DMS53 (cell line): ENCODE data around the gene FHL1.
"Not testable (repeated sequence)": the region's sequence is repeated elsewhere in the genome, so short reads cannot be mapped to it uniquely, and the experiment has no call there.

Experiments used
- DNase-seq: peaks from one replicate; lab custom pipeline; 2025; lab: John Stamatoyannopoulos, UW

The FHL1 gene

GRCh38 chrX:136147315-136147901, at the start of gene FHL1:
Gene FHL1, plus strand, starts transcription at chrX:136147533.
- DNase-seq, result peak; percentile 54

DNA sequence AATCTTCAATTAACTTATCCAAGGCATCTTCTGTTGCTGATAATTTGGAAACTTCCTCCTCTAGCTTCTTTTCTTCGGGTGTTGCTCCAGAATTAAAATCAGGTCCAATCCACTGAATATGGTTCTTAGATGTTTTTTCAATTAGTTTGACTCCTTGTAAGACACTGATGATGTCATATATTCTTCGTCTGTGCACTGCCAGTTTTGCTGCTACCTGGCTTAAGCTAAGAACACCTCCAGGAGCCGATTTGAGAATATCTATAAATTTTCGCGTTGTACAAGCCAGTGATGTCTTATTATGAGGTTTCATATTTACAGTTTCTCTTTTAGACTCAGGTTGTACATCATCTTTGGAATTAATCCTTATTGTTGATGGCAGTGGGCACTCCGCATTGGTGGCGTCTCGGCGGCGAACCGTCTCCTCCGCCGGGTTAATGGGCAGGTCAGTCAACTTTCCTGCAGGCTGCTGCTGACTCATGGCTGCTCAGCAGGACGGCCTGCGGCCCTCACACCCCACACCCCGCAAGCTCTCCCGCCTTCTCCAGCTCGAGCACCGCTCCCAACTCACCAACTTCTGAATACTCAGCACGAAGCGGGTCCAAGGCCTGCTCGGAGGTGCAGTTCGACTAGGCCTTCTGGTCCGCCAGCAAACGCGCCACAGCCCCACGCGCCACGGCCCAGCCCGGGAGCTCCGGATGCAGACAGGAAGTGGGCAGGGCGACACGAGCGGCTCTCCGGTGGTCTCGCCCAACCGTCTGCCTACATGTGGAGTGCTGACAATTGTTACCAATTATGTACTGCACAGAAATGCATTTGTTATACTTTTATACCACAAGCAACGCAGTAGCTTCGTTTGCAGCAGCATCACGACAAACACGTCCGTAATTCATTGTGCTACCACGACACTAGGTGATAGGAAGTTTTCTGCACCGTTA, 49.2 kb upstream of the FHL1 start:
- no peak for DNase-seq

GRCh38 chrX:136104936-136105335, 42.4 kb upstream of the FHL1 start:
- DNase-seq, result no peak

- DNase-seq, result no peak
Measured at GRCh38 chrX:136106920-136107528, 40.3 kb upstream of the FHL1 start.

GRCh38 chrX:136108905-136109304, 38.4 kb upstream of the FHL1 start:
- DNase-seq, result not testable (repeated sequence)

- DNase-seq, result no peak
Measured at GRCh38 chrX:136112286-136112685, 35.0 kb upstream of the FHL1 start.

- DNase-seq, result no peak
Measured at GRCh38 chrX:136112778-136113177, 34.6 kb upstream of the FHL1 start.

GRCh38 chrX:136115126-136115903, 32.0 kb upstream of the FHL1 start:
- DNase-seq, result no peak

DNA sequence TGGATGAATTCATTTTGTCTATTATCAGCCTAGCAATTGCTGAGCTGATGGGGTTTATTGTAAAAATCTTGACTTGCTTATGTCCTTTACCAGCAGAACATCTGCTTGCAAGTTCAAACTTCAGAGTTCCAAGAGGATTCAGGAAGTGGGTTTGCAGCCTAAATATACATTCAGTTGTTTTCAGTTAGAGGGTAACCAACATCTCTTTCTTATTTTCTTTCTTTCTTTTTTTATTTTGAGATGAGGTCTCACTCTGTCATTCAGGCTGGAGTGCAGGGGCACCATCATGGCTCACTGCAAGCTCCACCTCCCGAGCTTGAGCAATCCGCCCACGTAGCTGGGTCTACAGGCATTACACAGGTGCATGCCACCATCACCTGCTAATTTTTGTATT, 31.4 kb upstream of the FHL1 start:
- DNase-seq, result no peak

DNA sequence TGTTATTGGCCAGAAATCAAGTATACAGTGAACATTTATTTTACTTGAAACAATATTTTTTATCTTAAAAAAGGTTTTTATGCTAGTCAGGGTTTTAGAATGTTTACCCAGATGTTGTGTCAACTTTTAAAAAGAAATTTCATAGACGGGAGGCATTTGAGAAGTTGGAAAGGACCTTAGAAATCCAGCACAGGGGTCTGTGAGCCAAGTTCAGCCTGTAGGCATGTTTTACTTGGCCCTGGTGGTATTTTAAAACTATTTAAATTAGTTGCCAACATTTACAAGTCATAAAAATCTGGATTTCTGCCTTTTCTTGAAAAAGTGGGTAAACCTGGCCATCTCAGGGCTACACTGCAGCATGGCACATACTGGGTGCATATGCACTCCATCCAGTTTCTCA, 25.5 kb upstream of the FHL1 start:
- DNase-seq, result no peak

GRCh38 chrX:136122207-136122606, 25.1 kb upstream of the FHL1 start:
- DNase-seq, result no peak

DNA sequence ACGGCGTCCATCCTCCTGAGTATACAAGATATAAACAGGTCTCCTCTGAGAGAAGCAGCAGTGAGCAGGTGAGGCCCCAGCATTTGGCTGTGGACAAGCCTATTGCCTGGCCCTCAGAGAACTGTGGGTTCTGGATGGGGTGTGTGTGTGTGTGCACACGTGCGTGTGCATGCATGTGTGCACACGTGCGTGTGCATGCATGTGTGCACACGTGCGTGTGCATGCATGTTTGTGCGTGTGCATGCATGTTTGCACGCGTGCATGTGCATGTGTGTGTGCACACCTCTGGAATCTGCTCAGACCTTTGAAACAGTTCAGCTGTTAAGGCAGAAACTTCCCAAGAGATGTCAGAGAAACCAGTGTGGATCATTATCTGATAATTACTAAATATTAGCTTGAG, 22.2 kb upstream of the FHL1 start:
- DNase-seq, result no peak

GRCh38 chrX:136126371-136126770, 21.0 kb upstream of the FHL1 start:
- no peak for DNase-seq

DNA sequence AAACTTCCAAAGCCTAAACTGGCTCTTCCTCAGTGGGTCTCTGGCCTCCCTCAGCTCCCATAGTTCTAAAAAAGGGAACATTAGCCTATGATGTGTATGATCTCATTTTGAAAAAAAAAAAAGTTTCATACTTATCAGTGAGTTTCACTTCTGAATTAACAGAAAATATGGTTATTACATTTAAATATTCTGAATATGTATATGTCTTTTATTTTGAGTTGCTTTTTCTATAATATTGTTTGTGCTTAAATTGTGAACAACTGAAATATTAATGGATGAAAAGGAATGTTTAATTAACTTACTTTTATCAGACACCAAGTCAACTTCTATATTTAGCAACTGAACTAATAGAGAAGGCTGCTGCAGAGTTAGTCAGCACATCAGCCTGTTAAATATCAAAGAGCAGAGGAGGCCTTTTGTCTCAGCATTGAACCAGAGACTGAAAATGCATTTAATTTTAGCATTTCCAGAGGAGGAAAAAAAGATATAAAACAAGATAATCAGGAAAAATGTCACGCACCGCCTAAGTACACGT, 20.4 kb upstream of the FHL1 start:
- DNase-seq, result no peak

DNA sequence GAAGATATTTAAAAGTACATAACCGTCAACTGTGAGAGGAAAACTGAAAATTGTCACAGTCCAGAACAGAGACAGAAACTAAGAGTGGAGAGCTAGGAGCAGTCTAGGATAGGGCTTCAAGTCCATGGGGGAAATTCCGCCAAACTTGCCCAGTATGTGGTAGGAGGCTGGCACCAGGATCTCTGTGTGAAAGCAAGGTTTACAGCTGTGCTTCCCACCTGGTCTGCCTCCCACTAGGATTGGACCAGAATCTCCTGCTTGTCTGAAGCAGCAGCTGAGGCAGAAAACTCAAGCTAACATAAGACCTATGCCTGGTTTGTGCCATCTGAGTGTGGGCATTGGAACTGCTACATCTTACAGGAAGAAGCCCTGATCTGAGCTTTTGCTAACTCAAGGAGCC, 18.6 kb upstream of the FHL1 start:
- DNase-seq, result no peak

DNA sequence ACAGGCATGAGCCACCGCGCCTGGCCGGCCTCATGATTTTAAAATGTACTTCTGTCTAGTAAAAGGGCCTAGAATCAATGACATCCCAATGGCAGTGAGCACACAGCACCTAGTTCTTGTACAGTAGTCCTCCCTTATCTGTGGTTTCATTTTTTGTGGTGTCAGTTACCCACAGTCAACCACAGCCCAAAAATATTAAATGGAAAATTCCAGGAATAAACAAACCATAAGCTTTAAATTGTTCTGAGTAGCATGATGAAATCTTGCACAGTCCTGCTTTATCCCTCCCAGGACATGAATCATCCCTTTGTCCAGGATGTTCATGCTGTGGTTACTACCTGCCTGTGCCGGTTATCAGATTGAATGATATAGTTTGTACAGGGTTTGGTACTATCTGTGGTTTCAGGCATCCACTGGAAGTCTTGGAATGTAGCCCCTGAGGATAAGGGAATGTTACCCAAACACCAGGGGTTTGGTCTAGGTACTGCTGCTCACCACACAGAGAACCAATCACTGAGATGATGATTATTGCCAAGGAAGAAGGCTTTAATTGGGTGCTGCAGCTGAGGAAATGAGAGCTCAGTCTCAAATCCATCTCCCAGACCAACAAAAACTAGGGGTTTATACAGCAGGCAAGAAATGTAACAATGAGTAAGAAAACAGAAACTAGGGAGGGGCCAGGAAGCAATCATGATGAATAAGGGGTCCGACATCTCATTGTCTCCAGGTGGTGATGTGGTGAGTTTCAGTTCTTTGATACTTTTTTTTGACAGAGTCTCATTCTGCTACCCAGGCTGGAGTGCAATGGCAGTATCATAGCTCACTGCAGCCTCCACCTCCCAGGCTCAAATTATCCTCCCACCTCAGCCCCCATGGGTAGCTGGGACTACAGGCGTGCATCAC, 16.2 kb upstream of the FHL1 start:
- peak; percentile 3 for DNase-seq

DNA sequence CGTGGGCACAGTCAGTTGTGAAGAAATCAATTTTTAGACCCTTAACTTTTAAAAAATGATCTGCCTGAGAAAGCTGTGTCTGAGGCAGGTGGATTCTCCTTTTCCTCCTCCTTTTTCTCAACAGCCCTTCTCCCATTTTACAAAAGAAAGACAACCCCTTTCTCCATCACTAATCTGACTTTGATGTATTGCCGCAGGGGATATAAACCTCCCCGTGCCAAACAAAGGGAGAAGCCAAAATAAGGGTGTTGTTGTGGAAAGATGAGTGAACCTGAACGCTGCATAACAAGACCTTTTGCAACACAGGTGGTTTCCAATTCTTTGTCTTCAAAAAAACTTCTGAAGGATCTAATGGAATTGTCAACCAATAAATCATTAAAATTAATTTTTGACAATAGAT, 8.4 kb upstream of the FHL1 start:
- DNase-seq, result no peak

- no peak for DNase-seq
Measured at GRCh38 chrX:136141569-136141968, 5.8 kb upstream of the FHL1 start.

- DNase-seq, result no peak
Measured at GRCh38 chrX:136142592-136142991, 4.7 kb upstream of the FHL1 start.

- DNase-seq, result peak; percentile 12
Measured at GRCh38 chrX:136143711-136144110, 3.6 kb upstream of the FHL1 start.
